Muscle layer of colon (tissue), 2 donors: ENCODE measurements around the gene RNASE7.

ENCODE experiments used
- H3K27ac ChIP-seq: one replicate; pipeline ENCODE4 v1.7.0; 2013; ENCODE audit warnings: low read depth, mild to moderate bottlenecking, low read length, moderate library complexity
- H3K27me3 ChIP-seq, 2 donors: one replicate each; pipeline ENCODE4 v1.7.0; 2013; ENCODE audit warnings: low read length in 2 of 2, mild to moderate bottlenecking in 2 of 2; ENCODE audit not compliant: insufficient read depth in 2 of 2, control insufficient read depth in 1 of 2
- H3K36me3 ChIP-seq: one replicate; pipeline ENCODE4 v1.7.0; 2013; ENCODE audit warnings: mild to moderate bottlenecking, low read length; ENCODE audit not compliant: insufficient read depth
- H3K4me1 ChIP-seq: one replicate; pipeline ENCODE4 v1.7.0; 2013; ENCODE audit warnings: mild to moderate bottlenecking, low read length; ENCODE audit not compliant: insufficient read depth
- H3K4me3 ChIP-seq, 2 donors: one replicate each; pipeline ENCODE4 v1.7.0; 2013; ENCODE audit warnings: low read length in 2 of 2, low read depth in 1 of 2, mild to moderate bottlenecking in 1 of 2, moderate library complexity in 1 of 2
- H3K9ac ChIP-seq: one replicate; pipeline ENCODE4 v1.7.0; 2013; ENCODE audit warnings: low read length
- H3K9me3 ChIP-seq: one replicate; pipeline ENCODE4 v1.7.0; 2013; ENCODE audit warnings: mild to moderate bottlenecking, low read length
- donor health status: abdominal sarcoma.
- donor health status: Adenocarcinoma of cecum.

RNASE7 gene

GRCh38 chr14:21060614-21061346, 18.6 kb downstream of the RNASE7 start:
- Histone ChIP-seq H3K4me3 (no peak overlapping the region), H3K27ac (no peak overlapping the region), H3K9me3 (no peaks in the 10 kb centered on the region), H3K4me1 (no peaks in the 10 kb centered on the region), H3K27me3 (no peaks in the 10 kb centered on the region), H3K36me3 (no peaks in the 10 kb centered on the region), H3K9ac (no peak overlapping the region)

- Histone ChIP-seq H3K4me3 (no peak overlapping the region), H3K4me1 (no peaks in the 10 kb centered on the region), H3K27me3 (no peaks in the 10 kb centered on the region), H3K9me3 (no peaks in the 10 kb centered on the region), H3K27ac (no peak overlapping the region), H3K36me3 (no peaks in the 10 kb centered on the region), H3K9ac (no peak overlapping the region)
Observed at GRCh38 chr14:21061347-21061668, 19.1 kb downstream of the RNASE7 start.

- no peak overlapping the region for H3K9ac ChIP-seq
- H3K36me3 ChIP-seq, result no peaks in the 10 kb centered on the region
- no peak overlapping the region for H3K27ac ChIP-seq
Observed at GRCh38 chr14:21063479-21063878, 21.3 kb downstream of the RNASE7 start.

GRCh38 chr14:21066882-21067502, 24.8 kb downstream of the RNASE7 start:
- Histone ChIP-seq H3K27ac (no peak overlapping the region), H3K9me3 (no peaks in the 10 kb centered on the region), H3K4me1 (peaks cover 20% of the 10 kb centered on the region), H3K27me3 (no peaks in the 10 kb centered on the region), H3K9ac (no peak overlapping the region), H3K4me3 (no peak overlapping the region), H3K36me3 (no peaks in the 10 kb centered on the region)

More at GRCh38 chr14:21063479-21063878, 21.3 kb downstream of the RNASE7 start:
- Histone ChIP-seq H3K9me3 (no peaks in the 10 kb centered on the region), H3K27me3 (no peaks in the 10 kb centered on the region), H3K4me3 (no peak overlapping the region), H3K4me1 (peaks cover 4% of the 10 kb centered on the region)

- Histone ChIP-seq H3K9ac (peak overlapping the region; percentile 39), H3K4me3 (peak overlapping the region; percentile 58 to 92), H3K36me3 (peaks cover 10% of the 10 kb centered on the region), H3K4me1 (peaks cover 30% of the 10 kb centered on the region), H3K27ac (peak overlapping the region; percentile 87), H3K9me3 (no peaks in the 10 kb centered on the region), H3K27me3 (no peaks in the 10 kb centered on the region)
Observed at GRCh38 chr14:21068521-21069387, 26.6 kb downstream of the RNASE7 start.

- Histone ChIP-seq H3K9me3 (no peaks in the 10 kb centered on the region), H3K36me3 (peaks cover 16% of the 10 kb centered on the region), H3K4me1 (peaks cover 30% of the 10 kb centered on the region), H3K27me3 (no peaks in the 10 kb centered on the region), H3K9ac (peak overlapping the region; percentile 39), H3K27ac (peak overlapping the region; percentile 87), H3K4me3 (peak overlapping the region; percentile 58 to 92)
Observed at GRCh38 chr14:21069388-21070082, 27.4 kb downstream of the RNASE7 start.

- Histone ChIP-seq H3K9me3 (no peaks in the 10 kb centered on the region), H3K9ac (peak within 1 kb of the TSS; percentile 73), H3K4me3 (peak within 1 kb of the TSS; percentile 70 to 92), H3K27me3 (no peaks in the 10 kb centered on the region), H3K36me3 (peaks cover 22% of the 10 kb centered on the region), H3K4me1 (peaks cover 30% of the 10 kb centered on the region), H3K27ac (peak within 1 kb of the TSS; percentile 89)
Observed at GRCh38 chr14:21070083-21070609, 28.0 kb downstream of the RNASE7 start, which contains the start of gene ARHGEF40. Gene ARHGEF40, plus strand, starts transcription at chr14:21070304. Its CDS starts 93 bp downstream, at chr14:21070397.

- Histone ChIP-seq H3K4me1 (peaks cover 30% of the 10 kb centered on the region), H3K4me3 (peak overlapping the region; percentile 70 to 92), H3K9ac (peak overlapping the region; percentile 73), H3K27me3 (no peaks in the 10 kb centered on the region), H3K36me3 (peaks cover 27% of the 10 kb centered on the region), H3K27ac (peak overlapping the region; percentile 89), H3K9me3 (no peaks in the 10 kb centered on the region)
Observed at GRCh38 chr14:21070610-21071224, 28.6 kb downstream of the RNASE7 start.

GRCh38 chr14:21071225-21072030, 29.3 kb downstream of the RNASE7 start:
- Histone ChIP-seq H3K4me3 (peak overlapping the region; percentile 70 to 92), H3K9me3 (no peaks in the 10 kb centered on the region), H3K27ac (peak overlapping the region; percentile 89), H3K36me3 (peaks cover 34% of the 10 kb centered on the region), H3K27me3 (no peaks in the 10 kb centered on the region), H3K4me1 (peaks cover 30% of the 10 kb centered on the region), H3K9ac (peak overlapping the region; percentile 73)

- Histone ChIP-seq H3K27me3 (no peaks in the 10 kb centered on the region), H3K9ac (peak overlapping the region; percentile 23), H3K4me3 (peak overlapping the region; percentile 70 to 92), H3K9me3 (no peaks in the 10 kb centered on the region), H3K4me1 (peaks cover 30% of the 10 kb centered on the region), H3K36me3 (peaks cover 38% of the 10 kb centered on the region), H3K27ac (peak overlapping the region; percentile 89)
Observed at GRCh38 chr14:21072031-21072473, 29.9 kb downstream of the RNASE7 start.
